NCI-H345 (cell line): ENCODE measurements around the gene OR51S1.
"Not testable (repeated sequence)": the region's sequence is repeated elsewhere in the genome, so short reads cannot be mapped to it uniquely, and the experiment has no call there.

ENCODE experiments used
- DNase-seq: peaks from one replicate; lab custom pipeline; 2025; lab: John Stamatoyannopoulos, UW

OR51S1 gene

DNA sequence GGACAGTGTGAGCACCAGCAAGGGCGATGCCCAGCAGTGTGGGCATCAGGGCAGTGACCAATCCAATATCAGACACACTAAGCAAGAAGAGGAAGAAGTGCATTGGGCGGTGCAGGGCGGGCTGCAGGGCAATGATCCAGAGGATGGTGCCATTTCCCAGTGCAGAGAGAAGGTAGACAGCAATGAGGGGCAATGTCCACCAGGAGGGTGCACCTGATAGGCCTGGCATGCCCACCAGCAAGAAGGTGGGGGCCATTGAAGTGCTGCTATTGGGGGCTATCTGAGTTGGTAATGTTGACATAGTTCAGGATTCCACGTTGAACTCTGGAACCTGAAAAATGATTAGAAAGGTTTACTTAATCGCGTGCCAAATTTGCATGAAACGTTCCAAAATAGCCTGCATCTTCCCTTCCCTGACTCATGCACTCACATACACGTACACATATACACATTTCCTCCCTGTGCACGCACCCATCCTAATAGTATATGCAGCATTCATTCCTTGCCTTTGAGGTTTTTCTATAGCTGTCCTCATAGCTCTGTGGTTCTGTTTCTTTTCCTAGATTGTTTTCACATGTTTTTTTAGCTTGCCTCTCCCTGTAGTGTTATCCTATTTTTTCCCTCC is at the start of gene OR51S1:
Gene OR51S1 (minus strand): TSS at position 301 of the 625 bp plus-strand sequence. CDS start 0 bp downstream, at position 301.
- DNase-seq, result no peak

- DNase-seq, result no peak
Measured at GRCh38 chr11:4891996-4892640, 43.1 kb upstream of the OR51S1 start.

- no peak for DNase-seq
Measured at GRCh38 chr11:4890279-4890678, 41.3 kb upstream of the OR51S1 start.

DNA sequence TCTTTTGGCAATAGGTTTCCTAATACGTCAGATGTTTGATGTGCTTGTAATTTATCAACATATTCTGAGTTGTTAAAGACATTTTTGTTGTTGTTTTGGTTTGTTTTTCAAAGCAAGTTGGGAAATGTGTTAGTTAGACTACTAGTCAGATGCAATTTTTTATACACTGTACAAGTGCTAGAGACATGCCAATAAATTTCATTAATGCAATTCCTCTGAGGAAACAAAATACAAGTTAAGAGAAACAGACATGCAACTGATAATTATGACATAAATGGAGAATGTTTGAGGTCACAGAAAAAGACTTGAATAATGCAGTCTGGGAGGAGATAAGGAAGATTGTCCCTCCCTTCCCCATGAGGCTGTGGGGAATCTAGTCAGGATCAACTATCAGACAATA is 38.6 kb upstream of the OR51S1 start:
- DNase-seq, result no peak

- DNase-seq, result no peak
Measured at GRCh38 chr11:4886186-4886585, 37.2 kb upstream of the OR51S1 start.

GRCh38 chr11:4884361-4884760 is 35.4 kb upstream of the OR51S1 start:
- DNase-seq, result no peak

GRCh38 chr11:4882543-4882942 is 33.5 kb upstream of the OR51S1 start:
- DNase-seq, result peak; percentile 71

DNA sequence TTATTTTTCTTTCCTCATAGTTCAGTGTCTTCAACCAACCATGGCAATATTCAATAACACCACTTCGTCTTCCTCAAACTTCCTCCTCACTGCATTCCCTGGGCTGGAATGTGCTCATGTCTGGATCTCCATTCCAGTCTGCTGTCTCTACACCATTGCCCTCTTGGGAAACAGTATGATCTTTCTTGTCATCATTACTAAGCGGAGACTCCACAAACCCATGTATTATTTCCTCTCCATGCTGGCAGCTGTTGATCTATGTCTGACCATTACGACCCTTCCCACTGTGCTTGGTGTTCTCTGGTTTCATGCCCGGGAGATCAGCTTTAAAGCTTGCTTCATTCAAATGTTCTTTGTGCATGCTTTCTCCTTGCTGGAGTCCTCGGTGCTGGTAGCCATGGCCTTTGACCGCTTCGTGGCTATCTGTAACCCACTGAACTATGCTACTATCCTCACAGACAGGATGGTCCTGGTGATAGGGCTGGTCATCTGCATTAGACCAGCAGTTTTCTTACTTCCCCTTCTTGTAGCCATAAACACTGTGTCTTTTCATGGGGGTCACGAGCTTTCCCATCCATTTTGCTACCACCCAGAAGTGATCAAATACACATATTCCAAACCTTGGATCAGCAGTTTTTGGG is 33.0 kb upstream of the OR51S1 start, which contains the start of gene OR51T1:
Gene OR51T1 (plus strand): TSS at position 41 of the 641 bp plus-strand sequence. CDS start 0 bp downstream, at position 41.
- peak; percentile 34 for DNase-seq

DNA sequence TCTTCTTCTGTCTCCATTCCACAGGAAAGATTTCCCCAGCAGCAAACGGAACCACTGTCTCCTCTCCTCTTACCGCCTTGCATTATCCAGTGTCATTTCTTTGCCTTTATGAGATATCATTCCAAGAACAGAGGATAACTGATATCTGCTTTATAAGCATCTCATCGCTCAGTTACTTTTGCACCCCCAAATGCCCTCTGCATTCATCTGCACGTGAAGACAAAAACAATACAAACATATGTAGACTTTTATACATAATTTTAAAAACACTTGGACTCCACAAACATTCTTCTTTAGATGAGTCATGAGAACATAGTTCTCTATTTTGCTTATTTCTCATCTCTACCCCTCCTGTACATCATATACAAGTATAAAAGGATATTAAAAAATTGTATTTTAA is 32.2 kb upstream of the OR51S1 start:
- no peak for DNase-seq

GRCh38 chr11:4865855-4866254 is 16.8 kb upstream of the OR51S1 start:
- DNase-seq, result peak; percentile 82

- DNase-seq, result no peak
Measured at GRCh38 chr11:4863876-4864275, 14.9 kb upstream of the OR51S1 start.

DNA sequence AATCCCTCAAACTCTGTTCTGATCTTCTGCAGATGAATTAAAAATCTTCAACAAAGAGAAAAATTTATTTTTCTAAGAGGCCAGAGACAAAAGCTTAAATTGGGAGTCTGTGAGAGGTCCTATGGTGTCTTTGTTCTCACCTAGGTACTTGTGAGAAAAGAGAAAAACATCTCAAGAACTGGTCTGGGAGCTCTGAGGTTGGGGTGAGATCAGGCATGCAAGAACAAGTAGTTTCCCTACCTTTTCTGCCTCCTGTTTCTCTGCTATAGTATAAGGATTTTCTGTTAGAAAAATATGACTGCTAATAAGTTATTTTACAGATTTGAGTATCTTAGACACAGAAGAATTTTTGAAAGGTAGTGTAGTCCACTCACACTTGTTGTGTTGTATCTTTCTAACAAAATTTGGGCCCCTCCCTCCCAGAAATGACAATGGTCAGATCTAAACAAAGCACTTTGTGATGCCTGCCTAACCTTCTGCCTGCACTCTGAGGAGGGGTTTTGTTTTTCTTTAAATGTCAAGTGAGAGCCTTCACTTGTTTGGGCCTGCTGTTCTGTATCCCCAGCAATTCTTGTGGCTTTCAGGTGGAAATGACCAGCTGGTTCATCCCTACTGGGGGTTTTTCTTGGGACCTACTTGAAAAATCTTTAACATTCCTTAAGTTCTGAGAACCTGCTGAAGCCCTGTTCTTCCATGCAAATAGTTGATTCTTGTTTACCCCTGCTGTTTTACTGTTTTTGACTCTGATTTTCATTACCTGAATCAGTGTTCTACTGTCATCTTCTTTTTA is 13.6 kb upstream of the OR51S1 start:
- DNase-seq, result no peak

DNA sequence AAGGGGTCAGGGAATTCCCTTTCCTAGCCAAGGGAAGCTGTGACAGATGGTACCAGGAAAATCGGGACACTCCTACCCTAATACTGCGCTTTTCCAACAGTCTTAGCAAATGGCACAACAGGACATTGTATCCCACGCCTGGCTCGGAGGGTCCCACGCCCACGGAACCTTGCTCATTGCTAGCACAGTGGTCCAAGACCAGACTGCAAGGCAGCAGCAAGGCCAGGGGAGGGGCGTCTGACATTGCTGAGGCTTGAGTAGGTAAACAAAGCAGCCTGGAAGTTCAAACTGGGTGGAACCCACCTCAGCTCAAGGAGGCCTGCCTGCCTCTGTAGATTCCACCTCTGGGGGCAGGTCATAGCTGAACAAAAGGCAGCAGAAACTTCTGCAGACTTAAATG is 5.3 kb upstream of the OR51S1 start:
- DNase-seq, result not testable (repeated sequence)

GRCh38 chr11:4851033-4851432 is 2.0 kb upstream of the OR51S1 start:
- no peak for DNase-seq

GRCh38 chr11:4839851-4840549 is 9.0 kb downstream of the OR51S1 start:
- no peak for DNase-seq

DNA sequence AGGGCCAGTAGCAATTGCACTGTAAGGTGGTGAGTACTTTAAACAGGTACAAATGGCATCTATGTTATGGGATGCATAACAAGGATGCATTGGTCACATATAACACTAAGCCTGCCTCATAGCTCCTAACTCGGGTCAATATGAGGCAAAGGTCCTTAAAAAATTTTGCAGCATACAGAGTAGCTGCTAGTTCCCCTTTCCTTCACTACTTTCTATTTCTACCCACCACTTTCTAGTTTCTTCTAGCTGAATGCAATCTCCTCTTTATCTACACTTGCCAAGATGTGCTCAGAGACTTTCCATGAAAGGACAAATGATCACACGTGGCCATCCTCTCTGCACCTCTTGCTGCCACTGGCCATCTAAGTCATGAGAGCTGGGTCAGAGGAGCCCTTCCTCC is 18.1 kb downstream of the OR51S1 start:
- no peak for DNase-seq

DNA sequence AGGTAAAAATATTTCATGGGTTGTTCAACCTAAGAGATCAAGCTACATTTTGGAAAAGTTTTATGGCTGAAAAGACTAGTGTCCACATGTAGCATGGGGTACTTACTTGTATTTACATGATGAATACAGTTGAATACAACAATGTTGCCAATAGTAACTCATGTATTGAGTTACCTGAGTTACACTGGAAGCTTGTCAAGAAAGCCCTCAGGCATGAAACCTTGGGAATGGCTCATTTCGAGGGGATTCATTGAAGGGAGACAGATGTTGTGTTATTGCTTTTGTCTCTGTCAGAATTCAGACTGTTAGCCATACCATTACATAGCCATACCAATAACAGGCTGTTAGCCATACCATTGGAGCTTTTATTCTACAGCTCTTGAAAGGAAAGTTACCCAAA is 18.7 kb downstream of the OR51S1 start:
- DNase-seq, result peak; percentile 55

GRCh38 chr11:4826425-4826824 is 22.6 kb downstream of the OR51S1 start:
- DNase-seq, result peak; percentile 33

GRCh38 chr11:4825132-4825531 is 23.9 kb downstream of the OR51S1 start:
- no peak for DNase-seq

- DNase-seq, result no peak
Measured at GRCh38 chr11:4821021-4821420, 28.0 kb downstream of the OR51S1 start, which contains the start of gene OR51F2. Gene OR51F2, plus strand, starts transcription at chr11:4821321. Its CDS starts 101 bp downstream, at chr11:4821422.

DNA sequence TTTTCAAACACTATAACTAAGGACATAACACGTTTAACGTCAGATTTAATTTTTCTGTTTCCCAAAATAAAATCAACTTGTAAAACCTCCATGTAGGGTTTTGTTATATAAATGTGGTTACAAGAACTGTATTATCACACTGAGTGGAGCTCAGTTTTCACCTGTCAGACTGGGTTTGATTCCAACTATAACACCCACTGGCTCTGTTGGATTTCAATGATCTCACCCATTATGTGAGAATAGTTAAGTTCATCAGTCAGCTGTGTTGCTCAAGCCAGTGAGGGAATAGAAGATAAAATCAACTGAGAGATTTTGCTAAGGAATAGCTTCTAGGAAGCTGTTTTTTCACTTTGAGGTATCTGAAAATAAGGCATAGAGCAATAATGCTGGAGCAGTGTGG is 39.8 kb downstream of the OR51S1 start:
- DNase-seq, result peak; percentile 22

GRCh38 chr11:4808476-4808875 is 40.5 kb downstream of the OR51S1 start:
- DNase-seq, result no peak
